Effector CD8-positive, alpha-beta T cell (primary cell): ENCODE data around the gene TMEM219.

Experiments
- DNase-seq: peaks from one replicate; lab custom pipeline; 2025; lab: John Stamatoyannopoulos, UW

The TMEM219 gene

DNA sequence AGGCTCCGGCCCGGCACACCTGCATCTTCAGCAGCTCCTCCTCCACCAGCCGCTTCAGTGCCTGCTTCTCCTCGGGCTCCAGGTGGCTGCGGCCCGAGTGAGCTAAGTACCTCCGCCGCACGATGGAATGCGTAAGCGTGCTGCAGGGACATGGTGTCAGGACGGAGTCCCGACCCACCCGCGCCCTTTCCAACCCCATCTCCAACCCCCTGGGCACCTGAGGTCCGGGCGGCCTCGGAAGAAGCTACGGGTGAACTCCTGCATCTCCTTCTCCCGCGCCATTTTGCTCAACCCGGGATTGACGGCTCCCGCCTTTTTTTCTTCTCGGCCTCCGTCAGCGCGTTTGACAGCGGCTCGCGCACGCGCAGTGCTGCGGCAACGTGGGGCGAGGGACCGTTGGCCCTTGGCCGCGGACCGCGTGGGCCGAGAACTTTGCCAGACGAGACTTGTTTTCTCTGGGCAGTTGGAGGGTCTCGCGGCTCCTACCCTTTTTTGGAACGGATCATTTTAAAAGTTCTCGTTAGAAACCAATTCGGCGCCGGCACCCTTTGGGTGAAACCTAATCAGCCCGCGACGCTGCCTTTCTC, 33.5 kb downstream of the TMEM219 start, which contains the start of gene HIRIP3:
Gene HIRIP3, minus strand, starts transcription at position 294 of the 587 bp plus-strand sequence. Its CDS starts 12 bp downstream, at position 282.
- DNase-seq = peak; percentile 77

DNA sequence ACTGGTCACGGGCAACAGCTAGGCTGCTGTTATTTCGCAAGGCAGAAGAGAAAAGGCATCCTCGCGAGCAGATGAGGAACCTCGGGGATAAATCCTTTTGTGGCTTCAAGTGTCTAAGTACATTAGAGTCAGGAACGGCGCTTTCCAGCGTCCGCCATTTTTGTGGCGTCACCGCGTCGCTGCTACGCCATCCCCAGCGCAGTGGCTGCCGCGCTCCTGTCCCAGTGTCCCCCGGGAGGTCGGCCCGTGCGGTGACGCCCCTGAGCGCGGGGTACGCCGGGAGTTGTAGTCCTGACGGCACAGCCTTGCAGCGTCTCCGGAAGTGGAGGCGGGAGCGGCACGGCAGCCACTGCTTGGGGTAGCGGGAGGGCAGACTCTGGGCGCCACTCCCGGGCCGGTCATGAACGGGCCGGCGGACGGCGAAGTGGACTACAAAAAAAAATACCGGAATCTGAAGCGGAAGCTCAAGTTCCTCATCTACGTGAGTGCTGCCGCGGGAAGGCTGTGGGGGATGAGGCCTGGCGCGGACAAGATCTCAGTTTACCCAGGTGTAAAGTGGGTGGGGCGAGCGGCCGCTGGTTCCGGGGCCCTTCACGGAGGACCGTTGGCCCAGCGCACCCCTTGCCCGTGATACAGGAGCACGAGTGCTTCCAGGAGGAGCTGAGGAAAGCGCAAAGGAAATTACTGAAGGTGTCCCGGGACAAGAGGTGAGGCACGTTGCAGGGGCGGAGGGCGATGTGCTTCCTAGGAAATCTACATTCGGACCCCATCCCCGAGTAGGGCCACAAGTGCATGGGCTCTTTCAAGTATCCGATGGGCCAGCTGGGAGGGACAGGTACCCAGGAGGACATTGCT, 34.3 kb downstream of the TMEM219 start, which contains the start of gene INO80E:
Gene INO80E, plus strand, starts transcription at position 331 of the 855 bp plus-strand sequence. Its CDS starts 70 bp downstream, at position 401.
- peak; percentile 98 for DNase-seq

DNA sequence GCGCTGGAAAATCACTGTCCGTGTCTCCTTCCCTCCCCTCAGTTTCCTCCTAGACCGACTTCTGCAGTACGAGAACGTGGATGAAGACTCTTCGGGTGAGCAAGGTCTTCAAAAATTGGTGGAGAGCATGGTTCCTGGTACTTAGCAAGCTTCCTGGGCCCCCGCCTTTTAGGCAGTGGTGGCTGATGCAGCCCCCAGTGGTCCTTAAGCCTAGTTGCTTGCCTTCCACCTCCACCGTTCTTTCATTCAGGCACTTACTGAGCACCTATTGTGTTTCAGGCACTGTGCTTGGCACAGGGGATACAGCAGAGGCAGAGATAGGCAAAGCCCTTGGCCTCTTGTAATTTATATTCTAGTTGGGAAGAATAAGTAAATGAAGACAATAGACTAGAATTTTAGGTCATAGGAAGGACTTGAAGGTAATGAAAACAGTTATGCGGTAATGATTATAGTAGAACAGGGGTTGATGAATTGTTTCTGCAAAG, 34.9 kb downstream of the TMEM219 start:
- DNase-seq = no peak

DNA sequence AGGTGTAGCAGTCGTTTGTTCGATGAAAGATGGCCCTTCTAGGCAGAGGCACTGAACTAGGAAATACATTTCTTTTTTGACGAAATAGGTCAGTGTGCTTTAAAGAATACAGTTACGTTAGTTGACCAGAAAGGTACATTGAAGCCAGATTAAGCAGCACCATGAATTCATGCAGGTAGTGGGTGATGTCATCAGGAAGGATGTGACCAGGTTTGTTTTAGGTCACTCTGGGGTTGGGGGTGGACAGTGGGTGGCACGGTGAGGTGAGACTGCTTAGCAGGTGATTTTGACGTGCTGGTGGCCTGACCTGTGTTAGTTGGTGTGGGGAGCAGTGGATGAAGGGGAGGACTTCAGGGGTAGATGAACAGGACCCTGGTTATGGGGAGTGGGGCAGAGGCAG, 37.7 kb downstream of the TMEM219 start:
- no peak for DNase-seq

DNA sequence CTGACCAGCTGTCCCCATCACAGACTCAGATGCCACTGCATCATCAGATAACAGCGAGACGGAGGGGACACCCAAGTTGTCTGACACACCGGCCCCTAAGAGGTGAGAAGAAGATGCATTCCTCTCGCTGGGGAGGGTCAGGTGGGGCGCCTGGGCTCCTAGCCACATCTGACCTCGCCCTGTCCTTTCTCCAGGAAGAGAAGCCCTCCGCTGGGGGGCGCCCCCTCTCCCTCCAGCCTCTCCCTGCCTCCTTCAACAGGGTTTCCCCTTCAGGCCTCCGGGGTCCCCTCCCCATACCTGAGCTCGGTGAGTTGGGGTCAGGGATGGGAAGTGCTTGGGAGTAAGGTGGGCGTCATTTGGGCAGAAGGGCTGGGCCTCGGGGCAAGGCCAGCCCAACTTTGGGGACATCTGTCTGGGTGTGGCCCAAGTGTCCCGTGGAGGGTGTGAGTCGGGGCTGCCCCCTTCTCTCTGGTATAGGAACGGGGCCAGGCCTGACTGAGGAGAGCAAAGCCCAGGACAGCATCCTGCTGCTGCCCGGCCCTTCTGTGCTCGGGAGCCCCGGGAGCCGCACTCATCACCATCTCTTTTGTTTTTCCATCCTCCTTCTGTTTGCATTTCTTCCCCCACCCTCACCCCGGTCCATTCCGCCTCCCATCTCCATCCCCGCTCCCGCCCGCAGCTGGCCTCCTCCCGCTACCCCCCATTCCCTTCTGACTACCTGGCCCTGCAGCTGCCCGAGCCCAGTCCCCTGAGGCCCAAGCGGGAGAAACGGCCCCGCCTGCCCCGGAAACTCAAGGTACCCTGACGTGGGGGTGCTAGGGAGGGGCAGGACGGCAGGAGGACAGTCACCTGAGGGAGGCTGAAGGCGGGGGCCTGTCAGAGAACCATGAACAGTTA, 39.1 kb downstream of the TMEM219 start:
- DNase-seq = no peak

DNA sequence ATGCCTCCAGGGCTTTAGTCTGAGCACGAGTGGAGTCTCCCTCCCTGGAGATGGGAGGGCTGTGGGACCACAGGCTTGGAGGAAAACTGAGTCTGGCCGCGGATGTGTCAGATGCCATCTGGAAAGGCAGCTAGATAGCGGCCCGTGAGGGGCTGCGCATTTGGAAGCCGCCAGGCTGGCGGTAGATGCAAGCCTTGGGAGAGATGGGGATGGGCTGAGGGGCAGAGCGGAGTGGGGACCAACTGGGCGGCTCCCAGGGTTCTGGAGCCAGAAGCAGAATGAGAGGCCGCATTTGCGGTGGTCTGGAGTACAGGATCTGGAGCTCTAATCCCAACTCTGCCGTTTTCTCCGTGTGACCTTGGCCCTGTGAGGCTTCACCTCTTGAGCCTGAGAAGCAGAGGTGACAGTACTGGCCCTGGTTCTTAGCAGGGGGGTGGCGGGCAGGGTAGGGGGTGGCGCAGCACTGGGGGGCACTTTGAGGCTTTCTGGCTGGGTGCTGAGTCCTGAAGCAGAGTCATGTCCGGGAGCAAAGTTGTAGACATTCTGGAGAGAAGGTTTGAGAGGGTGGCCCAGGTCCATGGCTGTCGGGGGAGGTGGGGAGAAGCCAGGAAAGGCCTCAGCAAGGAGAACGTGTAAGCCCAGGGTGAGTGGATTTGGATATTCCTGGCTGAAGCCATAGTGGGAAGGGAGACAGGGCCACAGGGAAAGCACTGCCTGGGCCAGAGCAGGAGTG, 40.9 kb downstream of the TMEM219 start:
- no peak for DNase-seq

DNA sequence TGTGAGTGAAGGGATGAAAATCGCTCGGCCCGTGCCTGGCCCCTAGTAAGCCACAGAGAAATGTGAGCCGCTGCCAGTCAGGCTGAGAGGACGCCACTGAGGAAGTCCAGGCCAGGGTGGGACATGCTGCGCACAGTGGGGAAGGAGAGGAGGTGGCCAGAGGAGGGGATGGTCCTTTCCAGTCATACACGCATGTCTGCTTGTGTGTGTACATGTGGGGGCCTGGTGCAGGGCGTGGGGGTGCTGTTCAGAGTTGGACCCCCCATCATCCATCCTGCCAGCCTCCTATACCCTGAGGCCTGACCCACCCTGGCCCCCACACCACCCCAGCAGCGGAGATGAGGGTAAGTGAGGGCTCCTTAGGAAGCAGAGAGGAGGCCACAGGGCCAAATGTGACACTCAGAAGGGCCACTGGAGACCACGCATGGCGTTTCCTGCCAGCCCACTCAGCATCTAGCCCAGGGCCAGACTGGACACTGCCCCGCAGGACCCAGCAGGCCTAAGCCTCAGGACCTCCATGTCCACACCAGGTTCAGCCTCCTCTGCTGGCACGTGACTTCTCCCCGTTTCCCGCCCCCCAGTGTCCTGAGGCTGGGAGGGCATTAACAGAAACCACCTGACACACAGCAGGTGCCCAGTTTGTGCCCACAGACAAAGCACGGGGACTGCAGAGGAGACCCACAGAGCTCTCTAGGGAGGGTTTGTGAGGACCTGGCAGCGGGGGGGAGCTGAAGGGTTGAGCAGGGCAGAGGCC, 42.0 kb downstream of the TMEM219 start:
- DNase-seq = no peak

DNA sequence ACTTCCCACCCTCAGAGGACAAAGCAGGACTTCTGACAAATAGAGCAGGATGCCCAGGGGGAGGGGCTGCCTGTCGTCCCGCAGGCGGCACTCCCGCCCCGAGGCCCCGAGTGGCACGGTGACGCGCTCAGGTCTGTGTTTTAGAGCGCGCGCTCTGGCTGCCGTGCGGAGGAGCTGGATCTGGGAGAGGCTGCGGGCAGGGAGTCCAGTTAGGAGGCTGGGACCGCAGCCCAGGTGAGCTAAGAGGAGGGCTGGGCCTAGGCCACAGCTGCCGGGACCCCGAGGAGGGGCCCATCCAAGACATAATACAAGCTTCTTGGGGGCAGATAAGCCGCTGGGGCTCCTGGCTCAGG, 42.5 kb downstream of the TMEM219 start:
- no peak for DNase-seq

DNA sequence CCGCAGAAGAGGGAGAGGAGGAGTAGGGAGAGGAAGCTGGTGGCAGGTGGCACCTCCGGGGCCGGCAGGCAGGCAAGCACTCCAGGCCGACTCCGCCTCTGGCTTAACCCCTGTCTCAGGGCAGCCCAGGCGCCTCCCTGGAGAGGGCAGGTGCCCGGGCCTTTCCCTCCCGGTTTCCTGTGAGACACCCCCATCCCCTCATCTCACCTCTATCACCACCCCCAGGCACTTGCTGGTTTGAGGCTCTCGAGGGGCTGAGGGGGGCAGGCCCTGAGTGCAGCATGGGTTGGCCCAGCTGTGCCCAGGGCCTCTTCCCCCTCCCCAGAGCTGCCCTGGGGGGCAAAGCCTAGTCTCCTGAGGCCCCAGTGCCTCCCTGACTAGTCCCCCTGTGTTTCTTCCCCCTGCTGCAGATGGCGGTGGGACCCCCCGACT, 42.9 kb downstream of the TMEM219 start:
- no peak for DNase-seq

DNA sequence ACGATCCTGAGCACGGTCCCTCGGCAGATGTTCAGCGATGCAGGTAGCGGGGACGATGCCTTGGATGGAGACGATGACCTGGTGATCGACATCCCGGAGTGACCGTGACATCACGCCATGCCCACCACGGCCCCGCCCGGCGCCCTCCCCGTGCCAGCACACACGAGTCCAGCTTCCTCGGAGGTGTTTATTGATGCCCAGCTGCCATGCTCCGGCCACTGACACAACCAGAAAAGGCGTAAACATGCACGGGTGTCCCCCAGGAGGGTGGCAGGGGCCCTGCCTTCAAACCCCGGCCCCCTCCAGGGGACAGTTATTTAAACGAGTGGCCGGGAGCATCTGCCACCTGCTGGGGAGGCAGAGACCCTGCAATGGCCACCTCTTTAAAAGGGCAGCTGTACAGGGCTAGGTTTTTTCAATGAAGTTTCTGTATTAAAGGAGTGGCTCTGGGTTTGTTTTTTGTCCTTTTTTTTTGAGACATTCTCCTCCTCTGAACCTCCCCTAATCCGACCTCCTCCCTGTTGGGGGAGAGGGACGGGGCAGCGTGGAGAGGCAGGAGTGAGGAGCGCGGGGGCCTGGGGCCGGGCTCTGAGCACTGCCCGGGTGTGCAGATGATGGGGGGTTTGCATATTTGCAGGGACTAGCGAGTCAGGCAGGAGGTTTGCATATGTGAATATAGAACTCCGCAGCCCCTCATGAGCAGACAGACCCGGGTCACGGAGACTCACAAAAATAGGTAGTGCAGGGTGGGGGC, 43.6 kb downstream of the TMEM219 start:
- DNase-seq = peak; percentile 8

DNA sequence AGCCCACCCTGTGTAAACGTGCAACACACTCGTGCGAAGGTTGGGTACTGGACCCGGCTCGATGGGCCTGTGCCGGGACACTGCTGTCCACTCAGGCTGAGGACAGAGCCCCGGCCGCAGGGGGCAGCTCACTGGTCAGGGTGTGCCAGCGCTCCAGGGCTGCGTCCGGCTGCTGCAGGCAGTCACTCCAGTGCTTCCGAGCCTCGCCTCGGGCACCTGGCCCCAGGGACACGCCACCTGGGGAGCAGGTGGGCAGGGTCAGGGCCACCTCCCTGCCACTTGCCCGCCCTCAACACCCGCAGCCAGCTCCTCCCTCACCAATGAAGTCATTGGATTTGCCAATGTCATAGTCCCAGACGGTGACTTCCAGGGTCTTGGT, 44.2 kb downstream of the TMEM219 start:
- no peak for DNase-seq

DNA sequence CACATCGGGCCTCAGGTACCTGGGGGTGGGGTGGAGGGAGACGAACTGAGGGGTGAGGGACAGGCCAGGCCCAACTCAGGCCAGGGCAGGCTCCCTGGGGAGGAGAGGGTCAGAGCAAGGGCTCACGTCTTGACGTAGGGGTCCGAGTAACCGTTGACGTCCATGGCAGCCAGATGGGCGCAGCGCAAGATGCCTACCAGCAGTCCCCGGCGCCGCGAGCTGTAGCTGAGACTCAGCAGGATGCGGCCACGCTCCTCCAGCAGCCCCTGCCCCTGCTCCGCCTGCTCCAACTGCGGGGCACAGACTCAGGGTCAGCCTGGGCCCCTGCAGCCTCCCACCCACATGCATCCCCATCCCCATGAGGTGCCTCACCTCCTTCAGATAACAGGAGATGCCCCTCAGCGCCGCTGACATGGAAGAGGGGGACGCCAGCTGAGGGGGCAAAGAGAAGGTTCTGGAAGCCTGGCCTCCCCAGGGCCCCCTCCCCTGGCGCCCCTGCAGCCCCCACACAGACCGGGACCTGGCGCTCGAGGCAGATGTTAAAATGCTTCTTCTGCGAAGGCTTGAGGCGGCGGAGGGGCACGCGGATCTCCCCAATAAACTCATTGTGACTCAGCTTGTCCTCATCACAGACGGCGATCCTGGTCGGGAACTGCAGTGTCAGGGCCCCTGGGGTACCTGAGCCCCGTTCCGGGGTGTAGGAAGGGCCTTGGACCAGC, 44.9 kb downstream of the TMEM219 start:
- DNase-seq = no peak

DNA sequence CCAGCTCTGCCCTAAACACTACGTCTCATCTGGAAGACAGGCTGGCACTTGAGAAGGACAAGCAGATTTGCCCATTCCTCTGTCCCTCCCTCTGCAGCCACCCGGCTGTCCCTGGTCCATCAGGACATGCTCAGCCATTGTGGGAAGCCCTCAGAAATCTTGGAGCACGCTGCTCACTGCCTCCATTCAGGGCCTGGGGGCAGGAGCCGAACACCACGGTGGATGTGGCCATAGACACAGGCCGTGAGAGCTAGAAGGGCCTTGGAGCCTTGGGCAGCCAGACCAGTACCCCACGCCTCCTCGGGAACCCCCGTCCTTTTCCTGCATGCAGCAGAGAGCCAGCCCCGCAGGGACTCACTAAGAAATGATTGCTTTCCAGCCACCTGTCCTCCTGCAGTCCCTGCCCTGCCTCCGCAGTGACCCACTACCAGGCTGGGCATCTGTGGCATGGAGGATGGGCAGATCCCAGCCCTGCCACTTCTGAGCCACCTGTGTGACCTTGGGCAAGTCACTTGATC, 45.6 kb downstream of the TMEM219 start:
- DNase-seq = no peak

DNA sequence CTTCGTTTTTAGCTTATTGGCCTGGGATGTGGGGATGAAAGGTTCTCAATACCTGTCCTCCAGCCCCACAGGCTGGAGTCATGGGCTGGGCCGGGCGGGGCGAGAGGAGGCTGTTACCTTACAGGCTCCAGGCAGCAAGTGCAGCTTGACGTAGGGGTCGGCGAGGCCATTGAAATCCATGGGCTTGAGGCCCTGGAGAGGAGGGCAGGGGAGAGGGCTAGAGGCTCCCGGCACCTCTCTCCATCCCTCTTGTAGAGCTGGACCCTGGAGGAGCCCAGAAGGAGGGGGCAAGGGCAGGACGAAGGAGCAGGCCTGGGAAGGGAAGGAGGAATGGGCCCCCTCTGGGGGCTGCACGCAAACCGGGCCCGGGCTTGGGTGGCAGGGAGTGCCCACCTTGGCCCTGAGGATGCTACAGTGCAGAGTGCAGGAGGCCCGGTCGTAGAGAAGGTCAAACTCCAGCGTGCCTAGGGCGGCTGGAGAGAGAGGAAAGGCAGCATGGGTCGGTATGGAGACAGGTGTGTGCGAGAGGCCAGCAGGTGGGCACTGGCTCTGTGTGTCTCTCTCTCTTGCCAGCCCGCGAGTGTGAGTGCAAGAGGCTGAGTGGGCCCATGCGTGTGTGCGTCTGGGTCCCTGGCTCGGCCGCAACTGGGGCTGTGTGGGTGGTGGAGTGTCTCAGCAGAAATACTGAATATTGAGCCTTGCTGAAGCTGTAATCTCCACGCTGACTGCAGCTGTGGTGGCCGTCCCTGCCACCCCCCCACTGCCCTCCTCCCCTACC, 47.4 kb downstream of the TMEM219 start:
- DNase-seq = no peak

DNA sequence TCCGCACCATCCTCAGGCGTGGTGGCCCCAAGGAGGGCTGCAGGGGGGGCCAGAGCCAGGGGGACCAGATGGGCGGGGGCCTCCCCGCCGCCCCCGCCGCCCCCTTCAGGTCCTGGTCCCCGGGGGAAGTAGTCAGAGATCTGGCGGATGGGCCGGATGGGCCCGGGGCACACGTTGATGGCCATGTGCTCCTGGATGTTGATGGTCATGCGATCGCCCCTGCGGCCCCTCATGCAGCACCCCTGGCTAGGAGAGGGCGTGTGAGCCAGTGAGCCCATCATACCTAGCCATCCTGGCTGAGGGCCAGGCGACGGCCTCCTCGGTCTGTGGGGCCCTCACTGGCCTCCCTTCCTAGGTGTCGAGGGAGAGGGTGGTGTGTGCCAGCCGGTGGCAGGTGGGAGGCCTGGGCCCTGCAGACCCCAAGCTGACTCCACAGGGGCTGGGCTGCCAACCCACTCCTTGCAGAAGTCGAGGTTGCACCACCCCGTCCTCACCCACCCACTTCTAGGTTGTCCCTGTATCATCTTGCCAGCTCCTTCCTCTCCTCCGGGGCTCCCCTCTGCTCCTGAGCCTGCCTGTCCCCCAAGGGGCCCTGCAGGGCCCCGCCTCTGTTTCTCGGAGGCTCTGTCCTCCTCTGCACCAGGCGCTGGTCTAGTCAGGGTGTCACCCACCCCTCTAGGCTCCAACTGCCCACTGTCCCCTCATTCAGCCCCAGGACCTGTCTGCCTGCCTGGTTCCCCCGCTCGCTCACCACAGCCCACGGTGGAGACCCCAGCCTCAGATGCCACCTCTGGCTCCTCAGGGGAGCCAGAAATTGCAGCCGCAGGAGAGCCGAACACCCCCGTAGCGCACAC, 48.3 kb downstream of the TMEM219 start:
- no peak for DNase-seq

DNA sequence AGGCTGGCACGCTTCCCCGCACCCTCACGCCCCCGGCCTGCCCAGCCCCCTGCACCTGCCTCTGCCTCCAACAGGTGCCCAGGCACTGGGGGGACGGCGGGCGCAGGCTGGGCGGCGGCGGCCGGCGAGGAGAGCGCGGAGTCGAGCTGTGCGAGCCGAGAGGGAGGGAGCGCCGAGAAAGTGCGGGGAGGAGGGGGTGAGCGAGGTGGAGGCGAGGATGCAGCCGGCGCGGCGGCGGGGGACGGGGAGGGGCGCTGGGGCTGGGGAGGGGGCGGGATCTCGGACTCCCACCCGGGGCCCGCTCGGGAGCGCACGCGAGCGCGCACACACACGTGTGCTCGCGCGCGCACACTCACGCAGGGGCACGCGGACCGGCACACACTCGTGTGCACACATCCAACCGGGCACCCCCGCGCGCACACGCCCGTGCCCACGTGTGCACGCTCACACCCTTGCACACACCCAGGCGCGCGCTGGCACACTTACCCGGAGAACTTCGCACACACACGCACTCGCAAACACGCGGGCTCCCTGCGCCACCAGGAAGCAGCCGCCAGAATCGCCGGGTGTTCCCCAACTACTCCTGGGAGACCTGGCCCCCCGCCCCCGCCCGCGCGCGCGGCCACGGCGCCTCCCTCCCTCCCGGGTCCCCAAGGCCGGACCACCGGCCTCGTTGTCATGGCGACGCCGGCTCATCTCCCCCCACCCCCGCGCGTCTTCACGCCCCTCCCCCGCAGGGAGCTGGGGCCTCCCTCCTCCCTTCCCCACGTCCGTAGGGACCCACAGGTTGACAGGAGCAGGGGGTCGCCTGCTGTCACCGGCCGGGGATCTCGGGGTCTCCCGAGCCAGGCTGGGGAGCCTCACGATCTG, 49.2 kb downstream of the TMEM219 start, which contains the start of gene DOC2A:
Gene DOC2A, minus strand, starts transcription at position 184 of the 870 bp plus-strand sequence. CDS start 805 bp downstream, outside the sequence.
- no peak for DNase-seq
